ENCODE results near the gene BAMBI.

- TF ChIP-seq CTCF (IDR thresholded peaks at IDR 0.05; ENCODE audit: low read length) = no peak
- no peak for TF ChIP-seq EZH2 (optimal IDR thresholded peaks at IDR 0.05; ENCODE audit: low read depth, low read length)
- no peak for TF ChIP-seq EZH2phosphoT487 (IDR thresholded peaks at IDR 0.05; ENCODE audit: low read length)
Observed at GRCh38 chr10:28713626-28714352, 36.5 kb downstream of the BAMBI start.
